Mesothelial cell of epicardium (in vitro differentiated cells): ENCODE data around the gene TBXAS1. TPM values are rescaled to one million over a fixed set of nuclear protein-coding genes. Genes with fewer than 3 reads are reported as not detected.
A peak's percentile ranks its signal among the peaks of the same experiment; 100 is the strongest.

Experiments
- DNase-seq, 2 experiments: peaks; one replicate each; pipeline ENCODE4 v3.0.0; 2021; ENCODE audit warnings: low spot score in 2 of 2; ENCODE audit not compliant: unreplicated experiment in 2 of 2
- H3K27ac Mint-ChIP-seq: 2 replicates; pipeline ENCODE4 v1.8.0; 2021; ENCODE audit warnings: mixed read lengths
- H3K27me3 Mint-ChIP-seq: 2 replicates; pipeline ENCODE4 v1.8.0; 2021; ENCODE audit warnings: low read depth, mixed read lengths
- H3K36me3 Mint-ChIP-seq: 2 replicates; pipeline ENCODE4 v1.8.0; 2021; ENCODE audit warnings: mixed read lengths
- H3K4me1 Mint-ChIP-seq: 2 replicates; pipeline ENCODE4 v1.8.0; 2021; ENCODE audit warnings: mixed read lengths
- H3K4me3 Mint-ChIP-seq: 2 replicates; pipeline ENCODE4 v1.8.0; 2021; ENCODE audit warnings: mild to moderate bottlenecking, moderate library complexity, mixed read lengths
- H3K9me3 Mint-ChIP-seq: 2 replicates; pipeline ENCODE4 v1.8.0; 2021; ENCODE audit warnings: mixed read lengths
- CTCF ChIP-seq: fragments of 200-600 bp; sonication (generic); IDR thresholded peaks from one replicate; pipeline ENCODE4 v1.5.0; 2021; ENCODE audit warnings: antibody characterized with exemption; ENCODE audit not compliant: unreplicated experiment
- total RNA-seq: library from RNA; stranded (reverse); gene quantifications from 3 replicates; pipeline ENCODE4 v1.2.1, GENCODE V29; 2021

Gene TBXAS1
- total RNA-seq, 1 donor from 2014 or later, result 3.1 TPM

- Mint-ChIP-seq H3K36me3 (peaks cover 3% of the 10 kb centered on the region), H3K27me3 (no peaks in the 10 kb centered on the region), H3K4me3 (no peak overlapping the region), H3K9me3 (peaks cover 4% of the 10 kb centered on the region), H3K4me1 (peaks cover 24% of the 10 kb centered on the region), H3K27ac (no peak overlapping the region)
- no peak for DNase-seq
- no peak for TF ChIP-seq CTCF
Measured at GRCh38 chr7:140060243-140060630, 231.2 kb downstream of the TBXAS1 start.

DNA sequence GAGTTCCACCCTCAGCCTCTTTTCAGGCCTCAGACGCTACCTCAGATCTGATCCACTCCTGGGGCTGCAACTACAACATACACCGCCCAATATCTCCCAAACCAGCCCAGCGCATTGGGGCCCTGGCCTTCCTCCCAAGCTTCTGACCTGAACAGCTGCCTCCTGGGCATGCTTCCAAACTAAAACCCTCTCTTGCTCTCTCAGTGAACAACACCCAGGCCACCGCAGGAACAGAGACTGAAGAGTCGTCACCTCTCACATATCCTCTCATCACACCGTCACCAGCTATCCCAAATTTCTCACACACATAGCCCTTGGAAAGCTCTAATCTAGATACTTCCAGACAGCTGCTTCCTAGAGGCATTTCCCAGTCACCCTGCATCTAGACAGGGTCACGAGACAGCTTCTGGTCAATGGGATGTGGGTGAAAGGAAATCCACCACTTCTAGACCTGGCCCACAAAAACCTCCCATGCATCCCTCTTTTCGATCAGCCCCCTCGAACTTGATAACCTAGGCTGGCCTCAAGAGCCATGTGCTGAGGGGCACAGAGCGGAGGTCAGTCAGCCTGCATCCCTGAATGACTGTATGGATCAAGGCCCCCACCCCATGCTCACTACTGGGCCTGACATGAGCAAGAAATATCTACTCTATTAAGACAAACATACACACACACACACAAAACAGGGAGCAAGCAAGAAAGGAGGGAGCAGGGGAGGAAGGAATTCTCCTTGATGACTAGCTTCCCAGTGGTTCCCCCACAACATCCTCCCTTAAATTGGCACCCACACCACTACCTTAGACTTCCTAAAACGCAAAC, 231.9 kb downstream of the TBXAS1 start:
- H3K27ac Mint-ChIP-seq, result peak overlapping the region; percentile 32
- DNase-seq, result no peak
- no peak for TF ChIP-seq CTCF

DNA sequence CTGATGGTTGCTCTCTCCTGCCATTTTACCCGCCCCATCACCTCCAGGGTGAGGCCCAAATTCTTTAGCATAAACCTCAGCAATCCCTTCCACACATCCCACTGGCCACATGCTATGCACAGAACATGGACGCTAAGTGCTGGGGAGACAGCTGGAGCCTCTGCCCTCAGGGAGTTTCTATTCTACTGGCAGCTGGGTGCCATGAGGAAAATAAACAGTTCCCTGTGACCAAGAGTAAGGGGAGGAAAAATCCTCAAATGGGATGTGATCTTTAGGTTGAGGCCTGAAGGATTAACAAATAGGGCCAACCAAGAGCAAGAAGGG, 232.5 kb downstream of the TBXAS1 start:
- Mint-ChIP-seq H3K4me3 (peak overlapping the region; percentile 72), H3K27ac (peak overlapping the region; percentile 32), H3K27me3 (no peaks in the 10 kb centered on the region), H3K4me1 (peaks cover 24% of the 10 kb centered on the region), H3K9me3 (peaks cover 15% of the 10 kb centered on the region), H3K36me3 (peaks cover 3% of the 10 kb centered on the region)
- TF ChIP-seq CTCF, result no peak
- DNase-seq, result no peak

More for the DNA sequence above, 231.9 kb downstream of the TBXAS1 start:
- Mint-ChIP-seq H3K36me3 (peaks cover 3% of the 10 kb centered on the region), H3K27me3 (no peaks in the 10 kb centered on the region), H3K4me1 (peaks cover 24% of the 10 kb centered on the region), H3K4me3 (peak overlapping the region; percentile 72), H3K9me3 (peaks cover 9% of the 10 kb centered on the region)

DNA sequence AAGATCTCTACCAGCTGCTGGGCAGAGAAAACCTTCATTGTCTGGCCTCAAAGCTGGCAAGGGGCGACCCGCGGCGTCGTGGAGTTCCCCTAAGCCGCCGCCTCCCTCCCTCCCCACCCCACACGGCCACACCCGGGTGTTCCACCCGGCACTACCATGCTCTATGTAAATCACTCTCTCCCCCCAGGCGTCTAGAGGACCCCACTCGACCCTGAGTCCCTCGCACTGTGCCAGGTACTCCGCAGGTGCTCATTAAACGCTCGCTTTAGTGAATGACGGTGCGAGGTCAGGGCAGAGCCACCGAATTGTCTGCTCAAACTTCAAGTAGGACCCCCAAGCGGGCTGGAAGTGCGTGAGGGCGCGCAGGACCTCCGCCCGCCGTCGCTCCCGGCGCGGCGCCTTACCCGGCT, 233.1 kb downstream of the TBXAS1 start:
- H3K36me3 Mint-ChIP-seq, result peaks cover 7% of the 10 kb centered on the region
- no peaks in the 10 kb centered on the region for H3K27me3 Mint-ChIP-seq
- peak overlapping the region; percentile 72 for H3K4me3 Mint-ChIP-seq
- H3K27ac Mint-ChIP-seq, result peak overlapping the region; percentile 84
- no peak for DNase-seq
- peaks cover 24% of the 10 kb centered on the region for H3K4me1 Mint-ChIP-seq
- no peak for TF ChIP-seq CTCF
- H3K9me3 Mint-ChIP-seq, result peaks cover 20% of the 10 kb centered on the region

GRCh38 chr7:140062528-140063299, 233.7 kb downstream of the TBXAS1 start, which contains the start of gene PARP12:
PARP12 (minus strand) TSS chr7:140062951; CDS start chr7:140062847, 104 bp downstream.
- H3K9me3 Mint-ChIP-seq, result peaks cover 24% of the 10 kb centered on the region
- no peaks in the 10 kb centered on the region for H3K27me3 Mint-ChIP-seq
- H3K36me3 Mint-ChIP-seq, result peaks cover 5% of the 10 kb centered on the region
- DNase-seq, result peak; percentile 62 to 83
- no peak for TF ChIP-seq CTCF
- peak within 1 kb of the TSS; percentile 84 for H3K27ac Mint-ChIP-seq
- peak within 1 kb of the TSS; percentile 72 for H3K4me3 Mint-ChIP-seq
- peaks cover 24% of the 10 kb centered on the region for H3K4me1 Mint-ChIP-seq
